Medulla oblongata (tissue), 1 donor: Measurements from ENCODE around the gene TET2.

ENCODE experiments used
- DNase-seq: peaks from one replicate; pipeline ENCODE4 v3.0.0-alpha.2; 2015; ENCODE audit errors: extremely low spot score

TET2 gene

DNA sequence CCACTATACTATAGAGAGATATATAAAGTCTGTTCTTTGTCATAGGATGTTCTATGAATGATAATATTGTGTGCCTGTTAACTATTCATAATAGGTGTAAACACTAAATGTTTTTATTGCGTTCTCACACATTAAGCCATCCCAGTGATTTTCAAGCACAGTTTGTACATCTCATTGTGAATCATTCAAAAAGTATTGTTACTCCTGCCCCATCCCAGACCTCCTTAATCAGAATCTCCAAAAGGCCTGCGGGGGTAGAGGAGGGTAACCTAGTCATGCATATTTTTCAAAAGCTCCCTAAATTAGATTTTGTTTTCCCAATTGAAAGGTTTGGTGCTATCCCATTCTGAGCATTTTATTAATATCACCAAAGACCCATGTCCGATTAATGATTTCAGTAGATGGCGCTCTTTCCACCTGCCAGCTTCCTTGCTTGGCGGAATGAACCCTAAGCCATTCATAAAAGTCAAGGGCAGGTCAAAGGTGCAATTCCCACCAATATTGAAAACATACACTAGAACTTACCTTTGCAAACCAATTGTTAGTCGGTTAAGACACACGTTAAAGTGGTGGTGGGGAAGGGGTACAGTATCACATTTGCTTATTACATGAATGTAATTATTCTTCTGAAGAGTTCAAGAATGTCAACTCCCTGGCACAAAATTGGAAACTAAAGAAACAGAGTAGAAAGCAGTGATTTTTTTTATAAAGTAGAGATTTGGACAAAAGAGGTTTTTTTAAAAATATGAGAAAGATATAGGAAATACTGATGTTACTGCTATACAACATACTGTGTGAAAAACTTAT, 5.8 kb upstream of the TET2 start:
- DNase-seq: peak; percentile 80

DNA sequence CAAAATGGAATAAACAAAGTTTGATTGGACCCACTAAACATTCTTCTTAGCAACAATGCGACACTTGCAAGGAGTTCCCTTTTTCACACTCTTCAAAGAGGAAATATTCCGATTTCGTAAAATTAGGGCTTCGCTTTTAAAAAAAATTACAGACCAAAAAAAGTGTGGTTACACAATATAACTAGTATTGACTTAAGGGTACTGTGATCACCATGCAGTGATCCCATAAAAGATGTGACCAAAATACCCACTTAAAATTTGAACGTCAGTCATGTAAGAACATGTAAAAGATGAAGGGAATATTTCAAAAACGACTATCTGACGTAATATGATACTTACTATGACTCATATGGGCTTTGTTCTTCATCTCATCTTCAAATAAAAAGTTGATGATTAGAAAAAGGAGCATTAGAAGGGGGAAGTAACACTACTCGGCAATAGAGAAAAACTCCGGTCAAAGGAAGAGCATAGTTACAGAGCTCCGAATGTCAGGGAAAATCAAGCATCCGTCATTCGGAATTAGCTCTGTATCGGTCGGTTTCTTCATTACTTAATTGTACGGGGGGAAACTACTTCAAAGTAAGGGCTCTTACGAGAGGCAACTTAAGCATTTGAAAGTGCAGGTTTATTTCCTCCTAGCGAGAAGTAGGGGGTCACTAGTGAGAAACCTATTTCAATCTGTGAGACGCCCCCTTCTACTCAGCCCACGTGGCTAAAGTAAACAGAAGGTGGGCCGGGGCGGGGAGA, 1.3 kb upstream of the TET2 start:
- DNase-seq: peak; percentile 53

DNA sequence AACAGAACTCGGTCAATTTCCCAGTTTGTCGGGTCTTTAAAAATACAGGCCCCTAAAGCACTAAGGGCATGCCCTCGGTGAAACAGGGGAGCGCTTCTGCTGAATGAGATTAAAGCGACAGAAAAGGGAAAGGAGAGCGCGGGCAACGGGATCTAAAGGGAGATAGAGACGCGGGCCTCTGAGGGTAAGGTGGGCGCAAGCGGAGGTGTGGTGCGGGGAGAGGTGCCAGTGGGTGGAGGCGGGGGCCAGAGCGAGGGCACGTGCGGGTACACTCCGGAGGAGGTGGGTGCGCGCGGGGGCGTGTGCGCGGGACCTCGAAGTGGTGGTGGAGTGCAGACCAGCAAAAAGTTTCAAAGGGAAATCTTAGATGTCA, 787 bp upstream of the TET2 start:
- peak; percentile 46 for DNase-seq

DNA sequence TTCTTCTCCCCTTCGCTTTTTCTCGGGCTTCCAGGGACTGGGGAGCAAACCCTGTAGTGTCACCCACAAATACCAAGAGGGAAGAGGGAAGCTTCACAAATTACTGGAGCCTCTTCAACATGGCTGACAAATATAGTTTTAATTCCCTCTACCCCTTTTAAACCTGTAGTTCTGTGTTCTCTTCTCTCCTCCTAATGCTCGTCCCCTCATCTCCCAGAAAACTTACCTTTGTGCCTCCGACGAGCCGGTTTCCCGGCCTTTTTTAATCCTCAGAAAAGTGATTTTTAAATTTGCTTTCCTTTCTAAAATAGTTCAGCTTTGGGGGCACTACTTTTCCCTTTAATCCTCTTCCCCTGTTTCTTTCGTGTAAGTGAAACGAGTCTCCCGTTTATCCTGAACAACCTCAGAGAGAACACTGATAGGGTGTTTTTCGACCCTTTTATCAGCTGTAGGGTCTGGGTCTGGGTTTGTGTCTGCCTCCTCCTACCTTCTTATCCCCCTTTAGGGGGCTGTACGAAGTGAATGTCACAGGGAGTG, 408 bp downstream of the TET2 start:
- no peak for DNase-seq

DNA sequence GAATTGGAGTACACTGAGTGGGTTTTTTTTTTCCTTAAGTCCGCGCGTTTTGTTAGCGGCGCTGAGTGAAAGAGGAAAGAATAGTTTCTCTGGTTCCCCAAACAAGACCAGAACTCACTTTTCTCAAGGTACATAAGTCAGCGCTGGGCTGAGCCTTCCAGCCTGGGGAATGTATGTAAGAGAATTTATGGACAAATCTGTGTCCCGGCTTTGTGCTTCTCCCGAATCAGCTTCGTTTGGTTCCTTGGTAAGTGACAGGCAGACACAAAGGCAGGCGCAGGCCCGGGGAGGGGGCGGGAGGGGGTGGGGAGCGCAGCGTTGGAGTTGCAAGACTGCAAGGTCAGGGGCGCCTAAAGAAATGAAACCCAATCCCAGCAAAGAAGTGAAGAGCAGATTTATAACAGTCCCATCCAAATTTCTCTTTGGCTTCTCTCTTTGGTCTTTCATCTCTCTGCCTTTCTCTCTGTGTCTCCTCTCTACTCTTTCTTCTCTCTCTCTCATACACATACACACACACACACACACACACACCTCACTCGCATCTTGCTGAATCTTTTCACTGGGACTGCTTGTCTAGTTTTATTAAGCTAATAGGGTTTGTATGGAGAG, 981 bp downstream of the TET2 start:
- DNase-seq: peak; percentile 76

DNA sequence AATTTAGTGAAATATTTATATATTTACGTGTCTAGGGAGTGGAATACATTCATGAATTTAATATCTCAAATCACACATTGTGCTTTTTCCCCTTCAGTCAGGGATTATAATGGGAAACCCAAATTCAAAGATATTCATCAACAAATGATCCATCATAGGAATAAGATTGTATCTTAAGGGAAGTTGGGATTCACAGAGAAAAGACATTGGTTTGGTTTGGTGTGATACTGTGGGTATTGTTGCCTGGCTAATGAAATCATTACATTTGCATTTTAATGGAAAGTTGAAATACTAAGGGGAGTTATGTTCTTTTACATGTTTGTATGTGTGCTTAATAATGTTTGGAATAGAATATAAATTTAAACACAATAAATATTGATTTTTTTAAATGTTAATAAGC, 1.7 kb downstream of the TET2 start:
- DNase-seq: peak; percentile 34

DNA sequence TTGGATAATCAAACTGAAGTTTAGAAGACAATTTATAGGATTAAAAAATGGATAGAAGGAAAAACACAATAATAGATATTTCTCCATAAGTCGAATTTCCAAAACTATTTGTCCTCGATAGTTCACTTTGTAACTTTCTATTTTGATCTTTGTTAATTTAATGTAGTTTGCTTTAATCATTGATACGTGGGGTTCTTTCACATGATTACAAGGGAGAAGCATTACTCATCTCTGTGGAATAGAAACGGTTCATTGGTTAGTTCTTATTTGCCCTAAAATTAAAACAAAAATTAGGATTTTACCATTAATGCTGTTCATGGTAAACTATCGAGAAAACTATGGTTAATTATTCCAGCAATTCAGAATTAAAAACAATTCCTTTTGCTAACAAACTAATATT, 2.1 kb downstream of the TET2 start:
- no peak for DNase-seq

DNA sequence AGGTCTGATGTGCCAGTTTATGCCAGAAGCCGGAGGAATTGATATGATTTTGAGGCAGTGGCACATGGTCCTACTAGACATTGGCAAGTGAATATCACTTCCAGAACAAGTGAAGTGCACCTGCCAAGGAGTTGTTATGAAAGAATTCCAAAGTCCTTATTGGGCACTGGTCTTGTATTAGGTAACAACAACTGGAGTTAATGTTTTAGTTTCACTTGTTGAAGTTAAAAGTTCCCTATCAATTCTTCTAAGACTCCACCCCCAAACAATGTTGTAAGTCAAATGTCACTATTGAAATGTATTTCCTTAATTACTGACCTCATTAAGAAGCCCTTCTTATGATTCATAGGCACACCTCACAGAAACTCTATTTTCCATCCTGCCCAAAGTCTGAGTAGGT, 3.1 kb downstream of the TET2 start:
- DNase-seq: no peak

DNA sequence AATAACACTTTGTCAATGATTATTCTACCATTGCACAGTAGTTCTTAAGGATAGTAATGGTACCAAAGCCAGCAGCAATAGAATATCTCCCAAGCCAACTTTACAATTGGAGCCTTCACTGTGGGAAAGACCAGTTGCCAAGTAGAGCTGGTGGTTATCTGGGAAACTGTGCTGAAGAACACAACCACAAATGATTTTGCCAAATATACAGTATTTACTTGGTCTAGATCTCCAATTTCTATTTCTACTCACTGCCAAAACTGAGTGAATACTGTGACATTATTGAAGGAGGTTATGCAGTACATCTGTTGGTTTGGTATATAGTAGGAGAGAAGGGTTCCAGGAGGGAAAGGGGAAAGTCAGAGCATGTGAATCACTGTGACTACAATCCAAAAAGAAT, 3.8 kb downstream of the TET2 start:
- DNase-seq: no peak

DNA sequence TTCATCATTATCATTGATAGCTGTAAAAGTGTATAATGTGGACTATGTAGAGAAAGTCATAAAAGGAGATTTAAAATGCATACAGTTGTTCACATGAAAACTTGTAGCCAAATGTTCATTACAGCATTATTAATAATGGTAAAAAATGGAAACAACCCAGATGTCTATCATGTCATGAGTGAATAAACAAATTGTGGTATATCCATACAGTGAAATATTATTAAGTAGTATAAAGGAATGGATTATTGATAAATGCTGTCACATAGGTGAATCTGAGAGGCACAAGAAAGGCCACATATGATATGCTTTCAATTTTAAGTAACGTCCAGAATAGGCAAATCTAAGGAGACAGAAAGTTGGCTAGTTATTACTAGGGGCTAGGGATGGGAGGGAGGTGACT, 7.1 kb downstream of the TET2 start:
- no peak for DNase-seq

DNA sequence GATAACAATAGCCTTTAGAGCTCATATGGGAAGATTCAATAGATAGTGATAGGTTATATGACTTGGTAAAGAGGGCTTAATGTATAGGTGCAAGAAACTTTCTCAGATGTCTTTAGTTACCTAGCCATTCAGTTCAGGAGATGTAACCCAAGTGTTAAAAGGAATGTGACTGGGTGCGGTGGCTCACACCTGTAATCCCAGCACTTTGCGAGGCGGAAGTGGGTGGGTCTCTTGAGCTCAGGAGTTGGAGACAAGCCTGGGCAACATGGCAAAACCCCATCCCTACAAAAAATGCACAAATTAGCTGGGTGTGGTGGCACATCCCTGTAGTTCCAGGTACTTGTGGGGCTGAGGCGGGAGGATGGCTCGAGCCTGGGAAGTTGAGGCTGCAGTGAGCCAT, 7.9 kb downstream of the TET2 start:
- DNase-seq: no peak

DNA sequence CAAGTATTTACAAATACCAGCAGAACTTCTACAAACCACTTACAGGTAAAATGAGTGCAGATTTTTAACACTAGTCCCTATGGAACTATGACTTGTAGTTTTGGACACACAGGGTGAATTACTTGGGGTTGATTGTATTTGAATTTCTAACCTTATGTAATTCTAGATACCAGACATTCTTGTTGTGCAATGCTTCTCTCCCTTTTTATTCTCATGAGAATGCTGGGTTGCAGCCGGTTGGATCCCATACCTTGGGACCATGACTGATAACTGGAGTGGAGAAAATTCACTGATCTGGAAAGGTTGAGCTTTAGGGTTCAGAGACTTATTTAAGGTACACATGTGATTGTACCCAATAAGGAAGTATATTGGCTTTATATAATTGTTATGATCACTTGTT, 8.8 kb downstream of the TET2 start:
- DNase-seq: no peak

DNA sequence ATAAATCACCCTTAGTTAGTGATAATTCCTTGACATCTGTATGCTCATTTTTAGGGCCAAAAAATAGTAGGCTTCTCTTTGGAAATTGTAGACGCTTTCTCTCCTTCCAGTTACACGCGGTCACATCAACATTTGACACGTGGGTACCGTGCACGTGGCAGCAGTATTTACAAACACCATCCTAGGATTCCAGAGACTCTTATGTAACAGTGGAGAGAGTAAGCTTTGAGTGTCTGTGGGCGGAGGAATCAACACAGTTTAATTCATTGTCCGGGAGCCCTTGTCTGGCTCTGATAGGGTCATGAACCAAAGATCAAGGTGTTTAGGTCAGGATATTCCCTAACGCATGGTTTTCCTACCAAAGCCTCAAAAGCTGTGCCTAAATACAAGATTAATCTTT, 12.2 kb downstream of the TET2 start:
- no peak for DNase-seq

DNA sequence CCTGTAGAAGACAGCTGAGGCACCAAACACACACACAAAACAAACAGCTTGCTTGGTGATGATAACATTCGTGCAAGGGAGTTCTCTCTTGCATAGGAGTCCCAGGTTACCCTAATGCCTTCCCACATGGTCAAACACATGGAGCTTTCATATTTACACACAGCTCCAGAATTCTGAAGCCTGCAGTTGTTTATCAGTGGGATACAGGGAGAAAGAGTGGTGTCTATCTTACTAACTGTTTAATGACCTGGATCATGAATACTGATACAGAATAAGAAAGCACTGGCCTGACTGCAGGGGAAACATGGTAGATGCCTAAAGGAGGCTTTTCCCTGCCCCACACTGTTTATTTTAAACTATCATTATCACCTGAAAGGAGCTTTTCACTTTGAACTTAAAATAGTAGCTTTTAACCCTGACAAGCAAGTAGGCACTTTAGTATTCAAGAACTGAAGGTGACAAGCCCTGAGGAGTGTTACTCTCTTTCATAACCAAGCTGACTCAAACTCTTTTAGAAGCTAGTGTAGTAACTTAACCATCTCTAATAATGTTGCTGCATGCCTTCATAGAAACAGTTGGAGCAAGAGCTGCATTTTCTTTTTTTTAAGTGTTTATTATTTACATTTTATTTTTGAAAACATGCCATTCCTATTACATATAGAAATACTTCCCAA, 15.6 kb downstream of the TET2 start:
- no peak for DNase-seq

DNA sequence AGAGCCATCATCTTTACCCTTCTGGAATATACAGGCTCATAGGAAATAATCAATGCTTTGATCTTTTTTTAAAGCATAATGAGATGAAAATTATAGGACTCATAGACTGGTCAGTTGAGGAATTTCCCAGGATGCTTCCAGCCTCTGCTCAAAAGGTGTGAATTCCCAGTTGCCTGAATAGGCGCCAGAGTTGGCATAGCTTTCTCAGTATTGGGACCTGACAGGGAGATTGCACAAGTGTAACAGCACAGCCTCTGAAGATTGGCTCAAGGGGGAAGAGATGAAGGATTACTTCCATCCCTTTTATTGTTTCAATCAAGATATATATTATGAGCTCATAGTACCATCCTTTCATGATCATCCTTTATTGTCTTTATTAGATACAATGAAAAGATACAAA, 17.9 kb downstream of the TET2 start:
- no peak for DNase-seq

DNA sequence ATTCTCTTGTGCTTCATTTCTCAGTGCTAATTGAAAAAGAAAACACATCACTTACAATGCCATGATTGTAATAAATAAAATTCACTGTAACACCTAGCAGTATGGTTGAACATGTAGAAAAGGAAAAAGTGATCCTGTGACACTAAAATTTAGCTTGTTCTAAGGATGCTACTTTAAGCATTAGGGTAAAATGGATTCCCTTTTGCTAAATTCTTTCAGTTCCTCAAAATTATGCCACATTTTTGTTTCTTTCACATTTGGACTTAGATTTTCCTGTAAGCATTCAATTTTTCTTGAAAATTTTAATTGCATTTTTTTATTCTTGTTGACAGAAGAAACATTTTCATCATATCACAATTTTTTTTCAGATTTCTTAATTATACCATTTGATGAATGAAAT, 19.4 kb downstream of the TET2 start:
- no peak for DNase-seq

DNA sequence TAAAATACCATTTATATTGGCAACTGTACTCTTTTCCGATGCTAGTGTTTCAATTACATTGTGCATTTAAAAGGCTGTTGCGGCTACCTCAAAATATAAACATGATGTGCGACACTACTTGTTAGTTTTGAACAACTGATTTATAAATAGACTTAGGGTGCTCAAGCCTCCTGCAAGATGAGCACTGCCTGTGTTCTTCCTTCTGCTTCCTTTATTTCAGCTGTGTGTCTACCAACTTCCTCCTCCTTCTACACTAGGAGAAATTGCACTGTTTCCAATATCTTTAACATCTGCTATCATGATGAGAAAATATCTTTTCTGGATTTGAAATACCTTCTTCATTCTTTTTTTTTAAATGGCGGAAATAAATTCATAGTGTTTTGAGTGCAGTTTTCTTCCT, 24.0 kb downstream of the TET2 start:
- peak; percentile 20 for DNase-seq

DNA sequence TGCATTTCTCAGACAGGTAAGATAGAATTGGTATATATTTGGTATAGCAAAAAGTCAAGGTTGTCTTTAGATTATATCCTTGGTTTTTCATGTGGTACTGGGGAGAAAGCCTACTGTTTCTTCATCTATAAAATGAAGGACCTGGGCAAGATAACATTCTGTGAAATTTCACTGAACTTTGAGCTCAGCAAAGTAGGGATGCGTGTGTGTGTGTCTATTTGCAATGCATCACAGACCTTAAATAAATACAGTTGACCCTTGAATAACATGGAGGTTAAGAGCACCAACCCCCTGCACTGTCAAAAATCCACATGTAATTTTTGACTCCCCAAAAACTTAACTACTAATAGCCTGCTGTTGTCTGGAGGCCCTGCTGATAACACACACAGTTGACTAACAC, 25.2 kb downstream of the TET2 start:
- no peak for DNase-seq

DNA sequence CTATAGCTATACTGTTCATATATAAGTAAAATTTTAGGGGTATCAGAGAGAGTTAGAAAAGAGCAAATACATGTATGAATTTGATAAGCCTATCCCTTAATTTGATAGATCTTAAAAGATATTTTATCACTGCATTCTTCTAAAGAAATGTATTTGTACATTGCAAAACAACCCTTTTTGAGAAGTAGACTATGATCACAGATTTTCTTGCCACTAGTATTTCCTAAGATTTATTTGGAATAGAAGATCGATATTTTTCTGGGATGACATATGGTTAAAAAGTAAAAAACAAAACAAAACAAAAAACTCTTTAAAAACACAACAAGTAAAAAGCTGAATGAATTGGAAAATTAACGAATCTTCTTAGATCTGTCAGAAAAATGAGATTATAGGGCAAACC, 27.4 kb downstream of the TET2 start:
- no peak for DNase-seq

DNA sequence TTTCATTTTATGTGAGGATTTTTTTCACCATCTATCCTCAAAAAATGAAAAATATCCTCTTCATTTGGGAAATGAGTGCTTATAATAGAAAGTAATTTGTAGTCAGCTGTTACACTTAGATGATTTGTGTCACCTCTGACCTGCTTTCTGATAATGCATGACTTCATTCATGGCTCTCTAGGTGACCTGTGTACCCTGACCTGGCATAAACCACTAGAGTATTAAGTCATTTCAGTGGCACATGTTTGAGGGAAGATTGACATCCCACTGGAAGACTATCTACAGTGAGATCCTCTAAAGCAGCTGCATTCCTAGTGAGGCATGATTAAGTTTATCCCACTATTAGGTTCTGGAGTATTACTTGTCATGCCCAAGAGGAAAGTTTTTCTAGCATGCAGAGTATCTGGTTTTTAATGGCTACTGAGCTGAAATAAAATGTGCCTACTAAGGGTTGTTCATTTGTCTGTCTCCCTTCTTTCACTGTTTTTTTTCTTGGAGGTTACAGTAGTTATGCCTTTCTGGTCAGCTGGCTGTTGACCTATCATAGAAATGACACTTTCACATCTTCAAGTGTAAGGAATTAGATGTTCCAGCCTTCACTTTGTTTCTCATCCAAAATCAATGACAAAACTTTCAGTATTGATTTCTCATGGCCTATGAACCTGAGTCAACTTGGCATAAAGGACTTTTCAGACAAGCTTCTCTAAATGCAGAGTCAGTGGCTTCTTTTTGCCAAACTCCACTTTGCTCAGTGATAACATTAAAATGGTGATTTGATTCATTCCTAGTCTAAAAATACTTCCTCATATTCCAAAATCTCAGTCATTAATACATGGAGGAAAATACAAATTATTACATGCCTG, 33.1 kb downstream of the TET2 start:
- no peak for DNase-seq

DNA sequence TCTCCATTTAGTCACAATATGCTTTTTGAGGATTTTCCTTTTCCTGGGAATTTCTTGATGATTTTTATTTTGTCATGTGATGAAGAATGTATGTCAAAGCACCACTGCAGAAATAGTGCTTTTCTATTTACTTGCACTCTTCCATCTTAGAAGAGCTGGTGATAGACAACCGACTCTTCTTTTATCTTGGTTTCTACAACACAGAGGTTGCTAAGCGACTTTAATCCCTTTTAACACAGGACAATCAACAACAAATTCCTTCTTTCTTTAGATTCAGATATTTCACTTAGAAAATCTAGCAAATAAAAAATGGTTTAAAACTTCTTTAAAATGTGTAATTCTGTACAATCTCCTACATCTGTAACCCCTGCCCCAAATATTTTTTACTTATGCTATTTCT, 34.6 kb downstream of the TET2 start:
- DNase-seq: no peak
